NCI-H748 treated with DMSO at 0.1 percent for 48 hours (cell line): ENCODE measurements around the gene PCDHB9.
A peak's percentile ranks its signal among the peaks of the same experiment; 100 is the strongest.
"Not testable (repeated sequence)": the region's sequence is repeated elsewhere in the genome, so short reads cannot be mapped to it uniquely, and the experiment has no call there.

Source experiments
- DNase-seq: peaks from one replicate; lab custom pipeline; 2025; lab: John Stamatoyannopoulos, UW

PCDHB9 gene

DNA sequence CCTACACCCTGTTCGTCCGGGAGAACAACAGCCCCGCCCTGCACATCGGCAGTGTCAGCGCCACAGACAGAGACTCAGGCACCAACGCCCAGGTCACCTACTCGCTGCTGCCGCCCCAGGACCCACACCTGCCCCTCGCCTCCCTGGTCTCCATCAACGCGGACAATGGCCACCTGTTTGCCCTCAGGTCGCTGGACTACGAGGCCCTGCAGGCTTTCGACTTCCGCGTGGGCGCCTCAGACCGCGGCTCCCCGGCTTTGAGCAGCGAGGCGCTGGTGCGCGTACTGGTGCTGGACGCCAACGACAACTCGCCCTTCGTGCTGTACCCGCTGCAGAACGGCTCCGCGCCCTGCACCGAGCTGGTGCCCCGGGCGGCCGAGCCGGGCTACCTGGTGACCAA is 1.7 kb downstream of the PCDHB9 start:
- DNase-seq = not testable (repeated sequence)

DNA sequence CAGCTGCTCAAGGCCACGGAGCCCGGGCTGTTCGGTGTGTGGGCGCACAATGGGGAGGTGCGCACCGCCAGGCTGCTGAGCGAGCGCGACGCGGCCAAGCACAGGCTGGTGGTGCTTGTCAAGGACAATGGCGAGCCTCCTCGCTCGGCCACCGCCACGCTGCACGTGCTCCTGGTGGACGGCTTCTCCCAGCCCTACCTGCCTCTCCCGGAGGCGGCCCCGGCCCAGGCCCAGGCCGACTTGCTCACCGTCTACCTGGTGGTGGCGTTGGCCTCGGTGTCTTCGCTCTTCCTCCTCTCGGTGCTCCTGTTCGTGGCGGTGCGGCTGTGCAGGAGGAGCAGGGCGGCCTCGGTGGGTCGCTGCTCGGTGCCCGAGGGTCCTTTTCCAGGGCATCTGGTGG is 2.2 kb downstream of the PCDHB9 start:
- not testable (repeated sequence) for DNase-seq

DNA sequence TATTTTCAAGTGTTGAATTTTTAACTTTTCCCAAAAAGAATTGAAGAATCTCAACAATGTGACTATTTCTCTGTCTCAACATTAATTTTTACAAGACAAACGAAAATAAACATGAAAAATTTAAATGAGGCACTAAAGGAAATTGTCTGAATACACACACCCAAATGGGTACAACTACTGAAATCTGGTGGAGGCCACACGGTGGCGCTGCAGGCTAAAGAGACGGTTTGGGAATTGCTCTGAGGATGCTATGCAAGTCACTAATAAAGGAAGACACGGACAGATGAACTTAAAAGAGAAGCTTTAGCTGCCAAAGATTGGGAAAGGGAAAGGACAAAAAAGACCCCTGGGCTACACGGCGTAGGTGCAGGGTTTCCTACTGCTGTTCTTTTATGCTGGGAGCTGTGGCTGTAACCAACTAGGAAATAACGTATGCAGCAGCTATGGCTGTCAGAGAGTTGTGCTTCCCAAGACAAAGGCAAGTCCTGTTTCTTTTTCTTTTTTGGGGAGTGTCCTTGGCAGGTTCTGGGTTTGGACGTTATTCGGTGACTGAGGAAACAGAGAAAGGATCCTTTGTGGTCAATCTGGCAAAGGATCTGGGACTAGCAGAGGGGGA is 5.3 kb downstream of the PCDHB9 start, which contains the start of gene PCDHB10:
Gene PCDHB10, plus strand, starts transcription at position 244 of the 616 bp plus-strand sequence. Its CDS starts 200 bp downstream, at position 444.
- DNase-seq = peak; percentile 89

DNA sequence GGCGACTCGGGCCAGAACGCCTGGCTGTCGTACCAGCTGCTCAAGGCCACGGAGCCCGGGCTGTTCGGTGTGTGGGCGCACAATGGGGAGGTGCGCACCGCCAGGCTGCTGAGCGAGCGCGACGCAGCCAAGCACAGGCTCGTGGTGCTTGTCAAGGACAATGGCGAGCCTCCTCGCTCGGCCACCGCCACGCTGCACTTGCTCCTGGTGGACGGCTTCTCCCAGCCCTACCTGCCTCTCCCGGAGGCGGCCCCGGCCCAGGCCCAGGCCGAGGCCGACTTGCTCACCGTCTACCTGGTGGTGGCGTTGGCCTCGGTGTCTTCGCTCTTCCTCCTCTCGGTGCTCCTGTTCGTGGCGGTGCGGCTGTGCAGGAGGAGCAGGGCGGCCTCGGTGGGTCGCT is 7.4 kb downstream of the PCDHB9 start:
- DNase-seq = not testable (repeated sequence)

DNA sequence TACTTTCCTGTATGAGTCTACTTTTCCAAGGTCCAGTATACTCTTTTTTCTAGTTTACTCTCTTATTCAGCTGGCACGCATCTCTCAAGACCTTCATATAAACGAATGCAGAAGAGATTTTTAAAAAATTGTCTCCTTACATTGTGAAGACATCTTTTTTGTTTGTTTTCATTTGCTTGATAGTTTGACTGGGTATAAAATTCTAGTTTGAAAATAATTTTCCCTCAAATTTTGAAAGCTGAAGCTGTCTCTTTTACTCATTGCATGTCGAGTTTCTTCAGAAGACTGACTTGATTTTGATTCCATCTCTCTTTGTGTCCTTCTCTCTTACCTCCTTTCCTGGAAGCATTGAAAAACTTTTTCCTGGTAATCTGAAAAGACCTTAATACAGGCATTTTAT is 9.4 kb downstream of the PCDHB9 start:
- no peak for DNase-seq

DNA sequence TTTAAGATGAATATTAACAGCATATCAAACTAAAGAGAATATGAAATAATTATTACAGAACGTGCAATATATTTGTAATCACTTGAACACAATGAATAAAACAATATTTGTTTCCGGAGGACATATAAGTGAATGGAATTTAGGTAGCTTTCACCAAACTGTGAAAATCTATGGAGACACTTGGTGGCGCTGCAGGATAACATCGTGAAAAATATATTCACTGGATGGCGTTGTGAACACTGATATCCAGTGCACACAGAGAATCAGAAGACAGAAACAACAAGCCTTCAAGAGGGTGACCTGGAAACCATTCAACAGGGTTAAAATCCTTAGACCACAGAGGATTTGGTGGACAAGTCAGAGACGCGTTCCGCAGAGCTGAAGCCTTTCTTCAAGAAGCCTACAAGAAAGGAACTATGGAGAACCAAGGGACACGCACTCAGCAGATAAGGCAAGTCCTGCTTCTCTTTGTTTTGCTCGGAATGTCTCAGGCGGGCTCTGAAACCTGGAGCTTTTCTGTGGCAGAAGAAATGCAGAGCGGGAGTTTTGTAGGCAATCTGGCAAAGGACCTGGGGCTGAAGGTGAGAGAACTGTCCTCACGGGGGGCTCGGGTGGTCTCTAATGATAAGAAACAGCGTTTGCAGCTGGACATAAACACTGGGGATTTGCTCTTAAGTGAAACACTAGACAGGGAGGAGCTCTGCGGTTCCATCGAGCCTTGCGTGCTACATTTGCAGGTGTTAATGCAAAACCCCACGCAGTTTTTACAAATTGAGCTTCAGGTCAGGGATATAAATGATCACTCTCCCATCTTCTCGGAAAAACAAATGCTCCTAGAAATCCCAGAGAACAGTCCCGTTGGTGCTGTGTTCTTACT is 12.6 kb downstream of the PCDHB9 start, which contains the start of gene PCDHB11:
Gene PCDHB11, plus strand, starts transcription at position 269 of the 877 bp plus-strand sequence. Its CDS starts 148 bp downstream, at position 417.
- DNase-seq = peak; percentile 85

DNA sequence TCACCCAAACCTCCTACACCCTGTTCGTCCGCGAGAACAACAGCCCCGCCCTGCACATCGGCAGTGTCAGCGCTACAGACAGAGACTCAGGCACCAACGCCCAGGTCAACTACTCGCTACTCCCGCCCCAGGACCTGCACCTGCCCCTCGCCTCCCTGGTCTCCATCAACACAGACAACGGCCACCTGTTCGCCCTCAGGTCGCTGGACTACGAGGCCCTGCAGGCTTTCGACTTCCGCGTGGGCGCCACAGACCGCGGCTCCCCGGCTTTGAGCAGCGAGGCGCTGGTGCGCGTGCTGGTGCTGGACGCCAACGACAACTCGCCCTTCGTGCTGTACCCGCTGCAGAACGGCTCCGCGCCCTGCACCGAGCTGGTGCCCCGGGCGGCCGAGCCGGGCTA is 14.2 kb downstream of the PCDHB9 start:
- not testable (repeated sequence) for DNase-seq

DNA sequence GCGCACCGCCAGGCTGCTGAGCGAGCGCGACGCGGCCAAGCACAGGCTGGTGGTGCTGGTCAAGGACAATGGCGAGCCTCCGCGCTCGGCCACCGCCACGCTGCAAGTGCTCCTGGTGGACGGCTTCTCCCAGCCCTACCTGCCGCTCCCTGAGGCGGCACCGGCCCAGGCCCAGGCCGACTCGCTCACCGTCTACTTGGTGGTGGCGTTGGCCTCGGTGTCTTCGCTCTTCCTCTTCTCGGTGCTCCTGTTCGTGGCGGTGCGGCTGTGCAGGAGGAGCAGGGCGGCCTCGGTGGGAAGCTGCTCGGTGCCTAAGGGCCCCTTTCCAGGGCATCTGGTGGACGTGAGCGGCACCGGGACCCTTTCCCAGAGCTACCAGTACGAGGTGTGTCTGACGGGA is 14.7 kb downstream of the PCDHB9 start:
- DNase-seq = not testable (repeated sequence)

DNA sequence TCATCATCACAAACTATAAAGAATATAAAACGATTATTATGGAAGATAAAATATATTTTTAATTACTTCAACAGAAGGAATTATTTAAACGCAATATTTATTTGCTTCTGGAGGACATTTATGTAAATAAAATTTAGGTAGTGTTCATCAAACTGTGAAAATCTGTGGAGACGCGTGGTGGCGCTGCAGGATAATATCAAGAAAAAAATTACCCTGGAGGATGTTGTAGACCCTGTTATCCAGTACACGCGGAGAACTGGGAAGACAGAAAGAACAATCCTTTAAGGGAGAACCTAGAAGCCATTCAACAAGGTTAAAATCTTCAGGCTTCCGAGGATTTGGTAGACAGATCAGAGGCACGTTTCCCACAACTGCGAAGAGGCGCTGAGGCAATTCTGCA is 21.5 kb downstream of the PCDHB9 start, which contains the start of gene PCDHB12:
Gene PCDHB12, plus strand, starts transcription at position 242 of the 400 bp plus-strand sequence. CDS start 189 bp downstream, outside the sequence.
- peak; percentile 79 for DNase-seq

DNA sequence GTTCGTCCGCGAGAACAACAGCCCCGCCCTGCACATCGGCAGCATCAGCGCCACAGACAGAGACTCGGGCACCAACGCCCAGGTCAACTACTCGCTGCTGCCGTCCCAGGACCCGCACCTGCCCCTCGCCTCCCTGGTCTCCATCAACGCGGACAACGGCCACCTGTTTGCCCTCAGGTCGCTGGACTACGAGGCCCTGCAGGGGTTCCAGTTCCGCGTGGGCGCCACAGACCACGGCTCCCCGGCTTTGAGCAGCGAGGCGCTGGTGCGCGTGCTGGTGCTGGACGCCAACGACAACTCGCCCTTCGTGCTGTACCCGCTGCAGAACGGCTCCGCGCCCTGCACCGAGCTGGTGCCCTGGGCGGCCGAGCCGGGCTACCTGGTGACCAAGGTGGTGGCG is 23.3 kb downstream of the PCDHB9 start:
- not testable (repeated sequence) for DNase-seq

DNA sequence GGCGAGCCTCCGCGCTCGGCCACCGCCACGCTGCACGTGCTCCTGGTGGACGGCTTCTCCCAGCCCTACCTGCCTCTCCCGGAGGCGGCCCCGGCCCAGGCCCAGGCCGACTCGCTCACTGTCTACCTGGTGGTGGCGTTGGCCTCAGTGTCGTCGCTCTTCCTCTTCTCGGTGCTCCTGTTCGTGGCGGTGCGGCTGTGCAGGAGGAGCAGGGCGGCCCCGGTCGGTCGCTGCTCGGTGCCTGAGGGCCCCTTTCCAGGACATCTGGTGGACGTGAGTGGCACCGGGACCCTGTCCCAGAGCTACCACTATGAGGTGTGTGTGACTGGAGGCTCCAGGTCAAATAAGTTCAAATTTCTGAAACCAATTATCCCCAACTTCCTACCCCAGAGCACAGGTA is 23.9 kb downstream of the PCDHB9 start:
- not testable (repeated sequence) for DNase-seq

DNA sequence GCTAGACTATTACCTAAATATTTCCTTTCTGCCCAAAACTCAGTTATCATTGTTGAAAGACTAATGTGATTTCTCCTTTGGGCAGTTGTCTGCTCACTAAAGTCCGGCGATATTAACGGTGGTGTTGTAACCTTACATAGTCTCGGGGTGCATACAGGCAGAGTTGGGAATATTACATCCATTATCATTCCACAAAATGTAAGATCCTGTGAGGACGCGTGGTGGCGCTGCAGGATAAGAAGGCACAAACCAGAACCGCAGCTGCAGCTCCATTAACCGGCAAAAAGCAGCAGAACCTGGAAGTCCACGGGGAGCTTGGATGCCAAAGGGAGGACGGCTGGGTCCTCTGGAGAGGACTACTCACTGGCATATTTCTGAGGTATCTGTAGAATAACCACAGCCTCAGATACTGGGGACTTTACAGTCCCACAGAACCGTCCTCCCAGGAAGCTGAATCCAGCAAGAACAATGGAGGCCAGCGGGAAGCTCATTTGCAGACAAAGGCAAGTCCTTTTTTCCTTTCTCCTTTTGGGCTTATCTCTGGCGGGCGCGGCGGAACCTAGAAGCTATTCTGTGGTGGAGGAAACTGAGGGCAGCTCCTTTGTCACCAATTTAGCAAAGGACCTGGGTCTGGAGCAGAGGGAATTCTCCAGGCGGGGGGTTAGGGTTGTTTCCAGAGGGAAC is 26.8 kb downstream of the PCDHB9 start, which contains the start of gene PCDHB13:
Gene PCDHB13, plus strand, starts transcription at position 264 of the 684 bp plus-strand sequence. Its CDS starts 205 bp downstream, at position 469.
- DNase-seq = peak; percentile 15

DNA sequence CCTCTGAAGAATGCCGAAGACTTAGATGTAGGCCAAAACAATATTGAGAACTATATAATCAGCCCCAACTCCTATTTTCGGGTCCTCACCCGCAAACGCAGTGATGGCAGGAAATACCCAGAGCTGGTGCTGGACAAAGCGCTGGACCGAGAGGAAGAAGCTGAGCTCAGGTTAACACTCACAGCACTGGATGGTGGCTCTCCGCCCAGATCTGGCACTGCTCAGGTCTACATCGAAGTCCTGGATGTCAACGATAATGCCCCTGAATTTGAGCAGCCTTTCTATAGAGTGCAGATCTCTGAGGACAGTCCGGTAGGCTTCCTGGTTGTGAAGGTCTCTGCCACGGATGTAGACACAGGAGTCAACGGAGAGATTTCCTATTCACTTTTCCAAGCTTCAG is 27.6 kb downstream of the PCDHB9 start:
- not testable (repeated sequence) for DNase-seq

DNA sequence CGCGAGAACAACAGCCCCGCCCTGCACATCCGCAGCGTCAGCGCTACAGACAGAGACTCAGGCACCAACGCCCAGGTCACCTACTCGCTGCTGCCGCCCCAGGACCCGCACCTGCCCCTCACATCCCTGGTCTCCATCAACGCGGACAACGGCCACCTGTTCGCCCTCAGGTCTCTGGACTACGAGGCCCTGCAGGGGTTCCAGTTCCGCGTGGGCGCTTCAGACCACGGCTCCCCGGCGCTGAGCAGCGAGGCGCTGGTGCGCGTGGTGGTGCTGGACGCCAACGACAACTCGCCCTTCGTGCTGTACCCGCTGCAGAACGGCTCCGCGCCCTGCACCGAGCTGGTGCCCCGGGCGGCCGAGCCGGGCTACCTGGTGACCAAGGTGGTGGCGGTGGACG is 28.5 kb downstream of the PCDHB9 start:
- not testable (repeated sequence) for DNase-seq

DNA sequence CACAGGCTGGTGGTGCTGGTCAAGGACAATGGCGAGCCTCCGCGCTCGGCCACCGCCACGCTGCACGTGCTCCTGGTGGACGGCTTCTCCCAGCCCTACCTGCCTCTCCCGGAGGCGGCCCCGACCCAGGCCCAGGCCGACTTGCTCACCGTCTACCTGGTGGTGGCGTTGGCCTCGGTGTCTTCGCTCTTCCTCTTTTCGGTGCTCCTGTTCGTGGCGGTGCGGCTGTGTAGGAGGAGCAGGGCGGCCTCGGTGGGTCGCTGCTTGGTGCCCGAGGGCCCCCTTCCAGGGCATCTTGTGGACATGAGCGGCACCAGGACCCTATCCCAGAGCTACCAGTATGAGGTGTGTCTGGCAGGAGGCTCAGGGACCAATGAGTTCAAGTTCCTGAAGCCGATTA is 29.1 kb downstream of the PCDHB9 start:
- DNase-seq = not testable (repeated sequence)

DNA sequence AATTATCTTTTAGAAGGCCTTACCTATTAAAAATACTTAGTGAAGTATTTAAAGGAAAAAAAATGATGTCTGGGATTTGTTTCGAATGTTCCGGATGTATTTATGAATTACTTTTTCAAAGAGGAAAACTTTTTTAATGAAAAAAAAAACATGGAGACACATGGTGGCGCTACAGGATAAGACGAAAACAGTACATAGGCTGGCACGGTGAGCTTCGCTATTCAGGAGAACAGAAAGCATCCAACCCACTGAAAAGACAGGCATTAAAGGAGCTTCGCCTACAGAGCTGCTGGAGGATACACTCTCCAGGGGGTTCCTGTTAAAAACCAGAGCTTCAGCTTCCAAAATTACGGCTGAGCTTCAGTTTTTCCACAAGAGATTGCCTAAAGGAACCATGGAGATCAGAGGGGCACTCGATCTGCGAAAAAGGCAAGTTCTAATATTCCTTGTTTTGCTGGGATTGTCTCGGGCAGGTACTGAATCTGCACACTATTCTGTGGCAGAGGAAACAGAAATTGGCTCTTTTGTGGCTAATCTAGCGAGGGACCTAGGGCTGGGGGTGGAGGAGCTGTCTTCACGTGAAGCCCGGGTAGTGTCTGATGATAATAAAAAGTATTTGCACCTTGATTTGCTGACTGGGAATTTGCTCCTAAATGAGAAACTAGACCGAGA is 36.3 kb downstream of the PCDHB9 start, which contains the start of gene PCDHB14:
Gene PCDHB14, plus strand, starts transcription at position 232 of the 672 bp plus-strand sequence. Its CDS starts 163 bp downstream, at position 395.
- DNase-seq = peak; percentile 82

DNA sequence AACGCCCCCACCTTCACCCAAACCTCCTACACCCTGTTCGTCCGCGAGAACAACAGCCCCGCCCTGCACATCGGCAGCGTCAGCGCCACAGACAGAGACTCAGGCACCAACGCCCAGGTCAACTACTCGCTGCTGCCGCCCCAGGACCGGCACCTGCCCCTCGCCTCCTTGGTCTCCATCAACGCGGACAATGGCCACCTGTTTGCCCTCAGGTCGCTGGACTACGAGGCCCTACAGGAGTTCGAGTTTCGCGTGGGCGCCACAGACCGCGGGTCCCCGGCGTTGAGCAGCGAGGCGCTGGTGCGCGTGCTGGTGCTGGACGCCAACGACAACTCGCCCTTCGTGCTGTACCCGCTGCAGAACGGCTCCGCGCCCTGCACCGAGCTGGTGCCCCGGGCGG is 37.9 kb downstream of the PCDHB9 start:
- DNase-seq = not testable (repeated sequence)

DNA sequence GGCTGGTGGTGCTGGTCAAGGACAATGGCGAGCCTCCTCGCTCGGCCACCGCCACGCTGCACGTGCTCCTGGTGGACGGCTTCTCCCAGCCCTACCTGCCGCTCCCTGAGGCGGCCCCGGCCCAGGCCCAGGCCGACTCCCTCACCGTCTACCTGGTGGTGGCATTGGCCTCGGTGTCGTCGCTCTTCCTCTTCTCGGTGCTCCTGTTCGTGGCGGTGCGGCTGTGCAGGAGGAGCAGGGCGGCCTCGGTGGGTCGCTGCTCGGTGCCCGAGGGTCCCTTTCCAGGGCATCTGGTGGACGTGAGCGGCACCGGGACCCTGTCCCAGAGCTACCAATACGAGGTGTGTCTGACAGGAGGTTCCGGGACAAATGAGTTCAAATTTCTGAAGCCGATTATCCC is 38.5 kb downstream of the PCDHB9 start:
- not testable (repeated sequence) for DNase-seq

DNA sequence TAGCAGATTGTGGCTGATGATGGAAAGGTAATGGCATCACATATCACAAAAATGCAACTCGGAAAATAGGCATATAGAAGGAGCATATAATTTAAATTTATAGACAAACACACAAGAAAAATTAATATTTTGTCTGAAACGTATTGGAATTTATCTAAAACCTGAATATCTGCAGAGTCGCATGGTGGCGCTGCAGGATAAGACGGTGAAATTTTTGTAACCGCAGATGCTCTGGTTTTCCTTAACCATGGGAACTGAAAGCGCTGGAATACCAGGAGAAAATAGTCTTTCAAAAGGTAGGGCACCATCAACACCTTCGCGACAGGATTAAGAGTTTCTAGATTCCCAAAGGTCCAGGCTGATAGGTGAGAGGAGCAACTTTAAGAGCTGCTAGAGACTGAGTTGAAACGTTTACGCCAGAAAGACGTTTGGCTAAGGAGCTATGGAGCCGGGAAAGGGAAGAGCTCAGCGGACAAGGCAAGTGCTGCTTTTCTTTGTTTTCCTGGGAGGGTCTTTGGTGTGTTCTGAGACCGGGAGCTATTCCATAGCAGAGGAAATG is 47.2 kb downstream of the PCDHB9 start:
- DNase-seq = peak; percentile 62

DNA sequence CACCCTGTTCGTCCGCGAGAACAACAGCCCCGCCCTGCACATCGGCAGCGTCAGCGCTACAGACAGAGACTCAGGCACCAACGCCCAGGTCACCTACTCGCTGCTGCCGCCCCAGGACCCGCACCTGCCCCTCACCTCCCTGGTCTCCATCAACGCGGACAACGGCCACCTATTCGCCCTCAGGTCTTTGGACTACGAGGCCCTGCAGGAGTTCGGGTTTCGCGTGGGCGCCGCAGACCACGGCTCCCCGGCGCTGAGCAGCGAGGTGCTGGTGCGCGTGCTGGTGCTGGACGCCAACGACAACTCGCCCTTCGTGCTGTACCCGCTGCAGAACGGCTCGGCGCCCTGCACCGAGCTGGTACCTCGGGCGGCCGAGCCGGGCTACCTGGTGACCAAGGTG is 49.0 kb downstream of the PCDHB9 start:
- DNase-seq = not testable (repeated sequence)
